ENCODE results near the gene CEP41. TPM values are rescaled to one million over a fixed set of nuclear protein-coding genes. Genes with fewer than 3 reads are reported as not detected.
A peak's percentile ranks its signal among the peaks of the same experiment; 100 is the strongest.

CEP41 gene
- total and polyA plus RNA-seq, 10 of the 15 experiments (the other 5 are each of a cell fraction or from before 2014, with no cell fraction given): 11.4 to 43.0 (median 24.7) TPM

- TF ChIP-seq ZSCAN29 (IDR thresholded peaks at IDR 0.05): no peak
- TF ChIP-seq BCL11A (IDR thresholded peaks at IDR 0.05; ENCODE audit: low read depth, low read length): peak; percentile 42; the same call in 1 of the 2 replicates
- TF ChIP-seq HSF1 (IDR thresholded peaks at IDR 0.05; ENCODE audit: low read depth, low read length): no peak
- TF ChIP-seq ETV6 (conservative IDR thresholded peaks at IDR 0.05 in 1 of 2, IDR thresholded peaks at IDR 0.05 in 1 of 2; ENCODE audit: borderline replicate concordance in 1 of 2, low read depth in 1 of 2): no peak
- TF ChIP-seq, protein P1, sequence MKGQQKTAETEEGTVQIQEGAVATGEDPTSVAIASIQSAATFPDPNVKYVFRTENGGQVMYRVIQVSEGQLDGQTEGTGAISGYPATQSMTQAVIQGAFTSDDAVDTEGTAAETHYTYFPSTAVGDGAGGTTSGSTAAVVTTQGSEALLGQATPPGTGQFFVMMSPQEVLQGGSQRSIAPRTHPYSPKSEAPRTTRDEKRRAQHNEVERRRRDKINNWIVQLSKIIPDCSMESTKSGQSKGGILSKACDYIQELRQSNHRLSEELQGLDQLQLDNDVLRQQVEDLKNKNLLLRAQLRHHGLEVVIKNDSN (IDR thresholded peaks at IDR 0.05; ENCODE audit: borderline replicate concordance, extremely low read length, insufficient read depth, low read depth, low read length): no peak
- peak; percentile 56; the same call in 1 of the 2 replicates for TF ChIP-seq CHD2 (IDR thresholded peaks at IDR 0.05; ENCODE audit: borderline replicate concordance, low read depth, low read length)
- no peak for TF ChIP-seq ZBTB33 (IDR thresholded peaks at IDR 0.05)
- no peak for TF ChIP-seq MYC (IDR thresholded peaks at IDR 0.05; ENCODE audit: insufficient read depth, insufficient read length, insufficient replicate concordance, low read length, severe bottlenecking)
- TF ChIP-seq ZZZ3 (IDR thresholded peaks at IDR 0.05; ENCODE audit: control insufficient read depth, insufficient read length, low read depth): no peak
- no peak for TF ChIP-seq ESRRA (IDR thresholded peaks at IDR 0.05; ENCODE audit: low read length)
- TF ChIP-seq ASH2L (IDR thresholded peaks at IDR 0.05; ENCODE audit: borderline replicate concordance, low read depth): no peak
- no peak for TF ChIP-seq ZNF274 (IDR thresholded peaks at IDR 0.05; ENCODE audit: insufficient read depth, insufficient read length)
- no peak for TF ChIP-seq ZBTB11 (CRISPR knock-in tag; IDR thresholded peaks at IDR 0.05)
- TF ChIP-seq YY1 (IDR thresholded peaks at IDR 0.05; ENCODE audit: low read depth, low read length): peak; percentile 31; the same call in 1 of the 2 replicates
- no peak for TF ChIP-seq RCOR1 (conservative IDR thresholded peaks at IDR 0.05; ENCODE audit: low read depth, low read length)
- no peak for TF ChIP-seq RAD21 (IDR thresholded peaks at IDR 0.05; ENCODE audit: insufficient read depth, low read depth, low read length)
- TF ChIP-seq SUPT20H (IDR thresholded peaks at IDR 0.05; ENCODE audit: borderline replicate concordance, control insufficient read depth, low read depth, low read length): no peak
- no peak for TF ChIP-seq RELA (IDR thresholded peaks at IDR 0.05; ENCODE audit: borderline replicate concordance, partially characterized antibody)
Observed at GRCh38 chr7:130365511-130366441, 75.0 kb downstream of the CEP41 start (continued).

All from GM12878 (cell line).